Tibial nerve (tissue), 4 donors: ENCODE results near the gene DLD.
A peak's percentile ranks its signal among the peaks of the same experiment; 100 is the strongest.

Source experiments
- EP300 ChIP-seq, 2 donors: sonication (generic); formaldehyde crosslinking; IDR thresholded peaks; one replicate each; pipeline ENCODE4 v1.6.1; 2017; ENCODE audit warnings: antibody characterized with exemption in 2 of 2, mild to moderate bottlenecking in 1 of 2
- POLR2A ChIP-seq, 2 donors: fragments of 450-650 bp; IDR thresholded peaks; one replicate each; pipeline ENCODE4 v1.6.1; 2017; ENCODE audit warnings: antibody characterized with exemption in 2 of 2, mild to moderate bottlenecking in 2 of 2, moderate library complexity in 2 of 2
- TF ChIP-seq, protein P1 (sequence below), 5 experiments: fragments of 200-600 bp in 3 of 5; fragments of 450-650 bp in 2 of 5; sonication (generic) in 3 of 5; IDR thresholded peaks; one replicate each; pipeline ENCODE4 v1.5.1; 2016 to 2019; ENCODE audit warnings: antibody characterized with exemption in 5 of 5, mild to moderate bottlenecking in 3 of 5, moderate library complexity in 2 of 5

DNA sequence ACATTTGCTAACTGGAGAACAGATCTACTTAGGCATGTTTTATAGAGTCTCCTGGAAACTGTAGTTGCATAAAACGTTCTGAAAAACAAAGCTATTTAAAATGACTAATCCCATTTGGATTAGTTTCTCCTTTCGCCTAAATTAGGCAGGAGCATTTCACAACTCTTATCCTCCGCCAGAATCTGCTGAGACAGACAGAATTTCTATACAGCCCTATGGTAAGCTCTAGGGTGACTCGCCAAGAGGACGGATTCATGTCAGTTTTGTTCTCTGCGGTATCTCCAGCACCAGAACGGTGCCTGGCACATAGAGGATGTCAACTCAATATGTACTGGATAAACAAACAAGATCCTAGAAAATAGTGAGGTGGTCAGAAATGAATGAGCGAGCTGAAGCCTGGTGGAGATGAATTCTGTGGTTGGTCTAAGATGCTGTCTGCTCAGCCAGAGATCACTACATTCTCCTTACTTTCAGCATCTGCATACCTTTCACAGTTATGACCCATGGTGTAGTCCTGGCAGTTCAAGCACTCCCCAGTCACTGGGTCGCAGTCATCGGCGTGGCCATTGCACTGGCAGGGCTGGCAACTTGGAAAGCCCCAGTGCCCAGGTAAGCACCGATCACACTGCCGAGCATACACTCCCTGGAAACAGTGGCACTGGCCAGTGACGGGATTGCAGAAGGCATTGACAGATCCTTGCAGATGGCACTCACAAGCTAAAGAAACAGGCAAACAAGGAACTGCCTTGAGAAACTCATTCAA lies 68.0 kb downstream of the DLD start:
- TF ChIP-seq POLR2A (IDR thresholded peaks at IDR 0.05) (no peak), EP300 (IDR thresholded peaks at IDR 0.05) (peak in 1 of 2 donors; percentile 79)
- TF ChIP-seq, protein P1, sequence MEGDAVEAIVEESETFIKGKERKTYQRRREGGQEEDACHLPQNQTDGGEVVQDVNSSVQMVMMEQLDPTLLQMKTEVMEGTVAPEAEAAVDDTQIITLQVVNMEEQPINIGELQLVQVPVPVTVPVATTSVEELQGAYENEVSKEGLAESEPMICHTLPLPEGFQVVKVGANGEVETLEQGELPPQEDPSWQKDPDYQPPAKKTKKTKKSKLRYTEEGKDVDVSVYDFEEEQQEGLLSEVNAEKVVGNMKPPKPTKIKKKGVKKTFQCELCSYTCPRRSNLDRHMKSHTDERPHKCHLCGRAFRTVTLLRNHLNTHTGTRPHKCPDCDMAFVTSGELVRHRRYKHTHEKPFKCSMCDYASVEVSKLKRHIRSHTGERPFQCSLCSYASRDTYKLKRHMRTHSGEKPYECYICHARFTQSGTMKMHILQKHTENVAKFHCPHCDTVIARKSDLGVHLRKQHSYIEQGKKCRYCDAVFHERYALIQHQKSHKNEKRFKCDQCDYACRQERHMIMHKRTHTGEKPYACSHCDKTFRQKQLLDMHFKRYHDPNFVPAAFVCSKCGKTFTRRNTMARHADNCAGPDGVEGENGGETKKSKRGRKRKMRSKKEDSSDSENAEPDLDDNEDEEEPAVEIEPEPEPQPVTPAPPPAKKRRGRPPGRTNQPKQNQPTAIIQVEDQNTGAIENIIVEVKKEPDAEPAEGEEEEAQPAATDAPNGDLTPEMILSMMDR (IDR thresholded peaks at IDR 0.05): no peak
